Neural progenitor cell (in vitro differentiated cells): Measurements from ENCODE around the gene TRPM3. TPM values are rescaled to one million over a fixed set of nuclear protein-coding genes. Genes with fewer than 3 reads are reported as not detected.

Source experiments
- DNase-seq: peaks from one replicate; pipeline ENCODE4 v3.0.0-alpha.2; 2016; ENCODE audit warnings: low spot score
- H2AFZ ChIP-seq: fragments of 200-600 bp; sonication (generic); replicated peaks from 2 replicates; pipeline ENCODE4 v1.6.1; 2016; ENCODE audit warnings: antibody characterized with exemption
- H3F3A ChIP-seq: fragments of 200-600 bp; sonication (generic); 2 replicates; pipeline ENCODE4 v1.6.1; 2016; ENCODE audit warnings: antibody characterized with exemption, low read depth
- H3K27ac ChIP-seq: fragments of 200-600 bp; sonication (generic); 2 replicates; pipeline ENCODE4 v1.5.1; 2016; ENCODE audit warnings: mild to moderate bottlenecking
- H3K27me3 ChIP-seq: fragments of 200-600 bp; sonication (generic); 2 replicates; pipeline ENCODE4 v1.6.1; 2016; ENCODE audit warnings: mild to moderate bottlenecking, moderate library complexity
- H3K36me3 ChIP-seq: fragments of 200-600 bp; sonication (generic); 2 replicates; pipeline ENCODE4 v1.5.1; 2016
- H3K4me1 ChIP-seq: fragments of 200-600 bp; sonication (generic); 2 replicates; pipeline ENCODE4 v1.6.1; 2016; ENCODE audit warnings: mixed run types
- H3K4me2 ChIP-seq: fragments of 200-600 bp; sonication (generic); 2 replicates; pipeline ENCODE4 v1.6.1; 2016
- H3K4me3 ChIP-seq: fragments of 200-600 bp; sonication (generic); 2 replicates; pipeline ENCODE4 v1.5.1; 2016
- H3K79me2 ChIP-seq: fragments of 200-600 bp; sonication (generic); 2 replicates; pipeline ENCODE4 v1.6.1; 2016; ENCODE audit warnings: low read depth
- H3K9ac ChIP-seq: fragments of 200-600 bp; sonication (generic); 2 replicates; pipeline ENCODE4 v1.6.1; 2016
- H3K9me3 ChIP-seq: fragments of 200-600 bp; sonication (generic); 2 replicates; pipeline ENCODE4 v1.5.1; 2016; ENCODE audit warnings: low read depth
- H4K20me1 ChIP-seq: fragments of 200-600 bp; sonication (generic); 2 replicates; pipeline ENCODE4 v1.6.1; 2016; ENCODE audit warnings: low read depth
- H3K27ac Mint-ChIP-seq: 3 replicates; pipeline ENCODE4 v1.8.0; 2021; ENCODE audit warnings: mixed read lengths
- H3K27me3 Mint-ChIP-seq: 2 replicates; pipeline ENCODE4 v1.8.0; 2022; ENCODE audit warnings: low read depth, mild to moderate bottlenecking, inconsistent platforms, moderate library complexity, mixed read lengths; ENCODE audit not compliant: insufficient read depth
- H3K36me3 Mint-ChIP-seq: 3 replicates; pipeline ENCODE4 v1.8.0; 2021; ENCODE audit warnings: mixed read lengths
- H3K4me1 Mint-ChIP-seq: 3 replicates; pipeline ENCODE4 v1.8.0; 2021; ENCODE audit warnings: mixed read lengths
- H3K4me3 Mint-ChIP-seq: 3 replicates; pipeline ENCODE4 v1.8.0; 2021; ENCODE audit warnings: mild to moderate bottlenecking, moderate library complexity, mixed read lengths
- H3K9me3 Mint-ChIP-seq: 3 replicates; pipeline ENCODE4 v1.8.0; 2020; ENCODE audit warnings: mixed read lengths
- EZH2 ChIP-seq: fragments of 200-600 bp; sonication (generic); IDR thresholded peaks from 2 replicates; pipeline ENCODE4 v1.6.1; 2017; ENCODE audit warnings: antibody characterized with exemption, mild to moderate bottlenecking, moderate library complexity
- EZH2phosphoT487 ChIP-seq: fragments of 200-600 bp; sonication (generic); IDR thresholded peaks from 2 replicates; pipeline ENCODE4 v1.6.1; 2017; ENCODE audit warnings: antibody characterized with exemption
- microRNA counts: library from miRNA; unstranded; fragments of <30 nt; microRNA quantifications from one replicate; lab custom pipeline; 2016
- microRNA-seq: library from miRNA; unstranded; fragments of <30 nt; microRNA quantifications from one replicate; pipeline ENCODE4, GENCODE V29; 2016
- small RNA-seq: library from RNA; depleted of rRNA; stranded (forward); fragments of <200 nt; gene quantifications from one replicate; pipeline ENCODE3, GENCODE V24; 2015
- total RNA-seq: library from RNA; depleted of rRNA; stranded (reverse); fragments of >200 nt; gene quantifications from 2 replicates; pipeline ENCODE4 v1.2.3, GENCODE V29; 2015; ENCODE audit warnings: low replicate concordance
- TF ChIP-seq, protein P1 (sequence below): fragments of 200-600 bp; sonication (generic); IDR thresholded peaks from 2 replicates; pipeline ENCODE4 v1.5.1; 2017; ENCODE audit warnings: antibody characterized with exemption, mild to moderate bottlenecking

Gene TRPM3
- total RNA-seq, 1 donor from 2014 or later, result 37.2 TPM

GRCh38 chr9:70479880-70480291, 641.5 kb downstream of the TRPM3 start:
- no peaks in the 10 kb centered on the region for H4K20me1 ChIP-seq
- peak; percentile 20 for DNase-seq
- H3K27me3 ChIP-seq, result no peaks in the 10 kb centered on the region
- peaks cover 21% of the 10 kb centered on the region for H3K4me1 Mint-ChIP-seq
- H3F3A ChIP-seq, result no peaks in the 10 kb centered on the region
- H3K4me1 ChIP-seq, result peaks cover 11% of the 10 kb centered on the region
- peaks cover 5% of the 10 kb centered on the region for H3K9me3 Mint-ChIP-seq
- H3K36me3 Mint-ChIP-seq, result no peaks in the 10 kb centered on the region
- no peak overlapping the region for H3K4me3 Mint-ChIP-seq
- no peak overlapping the region for H3K27ac ChIP-seq
- no peaks in the 10 kb centered on the region for H3K36me3 ChIP-seq
- H3K27ac Mint-ChIP-seq, result no peak overlapping the region
- peak overlapping the region; percentile 21 for H3K4me2 ChIP-seq
- H3K4me3 ChIP-seq, result no peak overlapping the region
- no peaks in the 10 kb centered on the region for H3K9me3 ChIP-seq
- no peaks in the 10 kb centered on the region for H3K79me2 ChIP-seq
- H3K27me3 Mint-ChIP-seq, result peaks cover 11% of the 10 kb centered on the region
- TF ChIP-seq EZH2phosphoT487 (no peak), EZH2 (no peak)
- TF ChIP-seq, protein P1, sequence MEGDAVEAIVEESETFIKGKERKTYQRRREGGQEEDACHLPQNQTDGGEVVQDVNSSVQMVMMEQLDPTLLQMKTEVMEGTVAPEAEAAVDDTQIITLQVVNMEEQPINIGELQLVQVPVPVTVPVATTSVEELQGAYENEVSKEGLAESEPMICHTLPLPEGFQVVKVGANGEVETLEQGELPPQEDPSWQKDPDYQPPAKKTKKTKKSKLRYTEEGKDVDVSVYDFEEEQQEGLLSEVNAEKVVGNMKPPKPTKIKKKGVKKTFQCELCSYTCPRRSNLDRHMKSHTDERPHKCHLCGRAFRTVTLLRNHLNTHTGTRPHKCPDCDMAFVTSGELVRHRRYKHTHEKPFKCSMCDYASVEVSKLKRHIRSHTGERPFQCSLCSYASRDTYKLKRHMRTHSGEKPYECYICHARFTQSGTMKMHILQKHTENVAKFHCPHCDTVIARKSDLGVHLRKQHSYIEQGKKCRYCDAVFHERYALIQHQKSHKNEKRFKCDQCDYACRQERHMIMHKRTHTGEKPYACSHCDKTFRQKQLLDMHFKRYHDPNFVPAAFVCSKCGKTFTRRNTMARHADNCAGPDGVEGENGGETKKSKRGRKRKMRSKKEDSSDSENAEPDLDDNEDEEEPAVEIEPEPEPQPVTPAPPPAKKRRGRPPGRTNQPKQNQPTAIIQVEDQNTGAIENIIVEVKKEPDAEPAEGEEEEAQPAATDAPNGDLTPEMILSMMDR, result no peak
- H2AFZ ChIP-seq, result no peak overlapping the region
- no peak overlapping the region for H3K9ac ChIP-seq

MicroRNAs within 50 kb of the gene (microRNA counts, 767-probe panel; counts per million panel counts)
- microRNA hsa-miR-204-5p (lab: Ali Mortazavi, UCI), result 10,250 counts per million, percentile 97 among the panel's probes with 10 or more counts

Small RNA genes within 50 kb of the gene (microRNA-seq; reads per million reads assigned to microRNA genes)
- 288 reads per million, percentile 86 among the genes with 10 or more reads in this experiment for gene MIR204

Small RNA genes within 50 kb of the gene (small RNA-seq; reads per million reads assigned to genes)
- 132 reads per million, percentile 98 among the genes with 10 or more reads in this experiment for gene MIR204
- not detected for gene RN7SL726P
